Endodermal cell (in vitro differentiated cells): ENCODE results near the gene UNK. TPM values are rescaled to one million over a fixed set of nuclear protein-coding genes. Genes with fewer than 3 reads are reported as not detected.

ENCODE experiments used
- DNase-seq: peaks from one replicate; pipeline ENCODE4 v3.0.0-alpha.2; 2017
- H3K27ac ChIP-seq: 2 replicates; pipeline ENCODE4 v1.5.1; 2013; ENCODE audit warnings: mild to moderate bottlenecking, low read depth, low read length, moderate library complexity
- H3K27me3 ChIP-seq: 2 replicates; pipeline ENCODE4 v1.6.1; 2013; ENCODE audit warnings: mild to moderate bottlenecking, low read length, moderate library complexity; ENCODE audit not compliant: insufficient read depth, control insufficient read depth, poor library complexity, severe bottlenecking
- H3K36me3 ChIP-seq: 2 replicates; pipeline ENCODE4 v1.7.0; 2013; ENCODE audit warnings: mild to moderate bottlenecking, low read length, moderate library complexity; ENCODE audit not compliant: control insufficient read depth, insufficient read depth
- H3K4me1 ChIP-seq: one replicate; pipeline ENCODE4 v1.7.0; 2013; ENCODE audit warnings: low read length; ENCODE audit not compliant: control insufficient read depth, insufficient read depth
- H3K4me3 ChIP-seq: 2 replicates; pipeline ENCODE4 v1.5.1; 2013; ENCODE audit warnings: mild to moderate bottlenecking, low read length, moderate library complexity
- H3K9ac ChIP-seq: 2 replicates; pipeline ENCODE4 v1.6.1; 2013; ENCODE audit warnings: mild to moderate bottlenecking, low read length, moderate library complexity; ENCODE audit not compliant: poor library complexity, severe bottlenecking; ENCODE audit errors: extremely low read depth
- H3K9me3 ChIP-seq: 2 replicates; pipeline ENCODE4 v1.6.1; 2013; ENCODE audit warnings: mild to moderate bottlenecking, low read length, moderate library complexity; ENCODE audit not compliant: control insufficient read depth
- H3K27ac Mint-ChIP-seq: 2 replicates; pipeline ENCODE4 v1.8.0; 2020; ENCODE audit warnings: mixed read lengths
- H3K27me3 Mint-ChIP-seq: 2 replicates; pipeline ENCODE4 v1.8.0; 2021; ENCODE audit warnings: mild to moderate bottlenecking, mixed read lengths; ENCODE audit not compliant: insufficient read depth
- H3K36me3 Mint-ChIP-seq: 2 replicates; pipeline ENCODE4 v1.8.0; 2020; ENCODE audit warnings: low read depth, mixed read lengths
- H3K4me1 Mint-ChIP-seq: 2 replicates; pipeline ENCODE4 v1.8.0; 2020; ENCODE audit warnings: mixed read lengths
- H3K4me3 Mint-ChIP-seq: 2 replicates; pipeline ENCODE4 v1.8.0; 2020; ENCODE audit warnings: mild to moderate bottlenecking, moderate library complexity, mixed read lengths
- H3K9me3 Mint-ChIP-seq: 2 replicates; pipeline ENCODE4 v1.8.0; 2020; ENCODE audit warnings: mild to moderate bottlenecking, mixed read lengths
- WGBS, 2 experiments: methylation state at CpG; one replicate each; pipeline versions ENCODE4 v1.1.5 to v1.1.7; 2013; ENCODE audit warnings: missing lambda C conversion rate in 2 of 2, mixed read lengths in 1 of 2; ENCODE audit not compliant: insufficient coverage in 1 of 2, insufficient read length in 1 of 2; 5-methylcytosine and 5-hydroxymethylcytosine counted together
- total RNA-seq, 2 donors: library from RNA; stranded (reverse); fragmentation: NEBNext Ultra II Directional in 1 of 2; extraction: Animal tissue kit (Norgen Biotek cat#: 25700) in 1 of 2; gene quantifications; 2 replicates in 1 of 2; 3 replicates in 1 of 2; pipeline ENCODE4 v1.2.1, GENCODE V29; 2021
- TF ChIP-seq, protein P1 (sequence below): fragments of 200-600 bp; sonication (generic); conservative IDR thresholded peaks from 2 replicates; pipeline ENCODE4 v1.5.0; 2021; ENCODE audit warnings: antibody characterized with exemption, mild to moderate bottlenecking

UNK gene
- total RNA-seq, 2 donors from 2014 or later, result 38.0 to 39.0 TPM

DNA sequence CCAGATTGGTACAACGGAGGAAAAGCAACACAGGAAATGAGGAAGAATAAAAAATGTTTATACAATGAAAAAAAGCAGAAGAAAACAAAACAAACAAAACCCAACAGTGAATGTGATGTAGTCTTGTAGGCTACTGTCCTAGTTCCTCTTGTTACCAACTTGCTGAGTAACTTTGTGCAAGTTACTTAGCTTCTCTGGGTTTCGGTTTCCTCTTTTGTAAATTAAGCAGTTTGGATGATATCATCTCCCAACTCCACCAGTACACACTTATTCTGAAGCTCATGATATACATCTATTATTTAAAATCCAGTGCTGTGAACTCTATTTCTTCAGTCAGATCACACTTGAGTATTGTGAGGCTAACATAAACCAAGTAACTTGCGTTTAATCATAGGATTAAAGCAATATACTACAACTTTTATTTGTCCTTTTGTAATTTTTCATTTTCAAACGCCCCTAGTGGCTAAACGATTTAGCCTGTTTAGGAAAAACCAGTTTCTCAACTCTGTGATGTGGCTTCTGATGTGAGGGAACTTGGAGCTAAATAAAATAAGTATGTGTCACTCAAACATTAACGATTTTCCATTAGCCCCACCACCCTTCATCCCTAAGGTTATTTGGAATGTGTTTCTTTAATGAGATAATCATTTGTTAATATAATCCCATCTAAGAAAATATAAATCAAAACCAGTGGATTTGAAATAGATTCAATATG is 1.4 kb upstream of the UNK start:
- TF ChIP-seq, protein P1, sequence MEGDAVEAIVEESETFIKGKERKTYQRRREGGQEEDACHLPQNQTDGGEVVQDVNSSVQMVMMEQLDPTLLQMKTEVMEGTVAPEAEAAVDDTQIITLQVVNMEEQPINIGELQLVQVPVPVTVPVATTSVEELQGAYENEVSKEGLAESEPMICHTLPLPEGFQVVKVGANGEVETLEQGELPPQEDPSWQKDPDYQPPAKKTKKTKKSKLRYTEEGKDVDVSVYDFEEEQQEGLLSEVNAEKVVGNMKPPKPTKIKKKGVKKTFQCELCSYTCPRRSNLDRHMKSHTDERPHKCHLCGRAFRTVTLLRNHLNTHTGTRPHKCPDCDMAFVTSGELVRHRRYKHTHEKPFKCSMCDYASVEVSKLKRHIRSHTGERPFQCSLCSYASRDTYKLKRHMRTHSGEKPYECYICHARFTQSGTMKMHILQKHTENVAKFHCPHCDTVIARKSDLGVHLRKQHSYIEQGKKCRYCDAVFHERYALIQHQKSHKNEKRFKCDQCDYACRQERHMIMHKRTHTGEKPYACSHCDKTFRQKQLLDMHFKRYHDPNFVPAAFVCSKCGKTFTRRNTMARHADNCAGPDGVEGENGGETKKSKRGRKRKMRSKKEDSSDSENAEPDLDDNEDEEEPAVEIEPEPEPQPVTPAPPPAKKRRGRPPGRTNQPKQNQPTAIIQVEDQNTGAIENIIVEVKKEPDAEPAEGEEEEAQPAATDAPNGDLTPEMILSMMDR, result peak; percentile 80
- Histone ChIP-seq H3K27ac (no peak overlapping the region), H3K36me3 (peaks cover 7% of the 10 kb centered on the region), H3K9me3 (no peaks in the 10 kb centered on the region), H3K27me3 (no peaks in the 10 kb centered on the region), H3K4me1 (peaks cover 4% of the 10 kb centered on the region), H3K4me3 (no peak overlapping the region), H3K9ac (no peak overlapping the region)
- peaks cover 1% of the 10 kb centered on the region for H3K9me3 Mint-ChIP-seq
- peak overlapping the region; percentile 98 for H3K27ac Mint-ChIP-seq
- H3K4me1 Mint-ChIP-seq, result peaks cover 34% of the 10 kb centered on the region
- DNase-seq, result no peak
- peak overlapping the region; percentile 78 for H3K4me3 Mint-ChIP-seq
- H3K36me3 Mint-ChIP-seq, result peaks cover 18% of the 10 kb centered on the region
- no peaks in the 10 kb centered on the region for H3K27me3 Mint-ChIP-seq
- WGBS, 2 experiments, result 64 to 86% methylated on average over 1 to 5 of the region's 6 CpGs

DNA sequence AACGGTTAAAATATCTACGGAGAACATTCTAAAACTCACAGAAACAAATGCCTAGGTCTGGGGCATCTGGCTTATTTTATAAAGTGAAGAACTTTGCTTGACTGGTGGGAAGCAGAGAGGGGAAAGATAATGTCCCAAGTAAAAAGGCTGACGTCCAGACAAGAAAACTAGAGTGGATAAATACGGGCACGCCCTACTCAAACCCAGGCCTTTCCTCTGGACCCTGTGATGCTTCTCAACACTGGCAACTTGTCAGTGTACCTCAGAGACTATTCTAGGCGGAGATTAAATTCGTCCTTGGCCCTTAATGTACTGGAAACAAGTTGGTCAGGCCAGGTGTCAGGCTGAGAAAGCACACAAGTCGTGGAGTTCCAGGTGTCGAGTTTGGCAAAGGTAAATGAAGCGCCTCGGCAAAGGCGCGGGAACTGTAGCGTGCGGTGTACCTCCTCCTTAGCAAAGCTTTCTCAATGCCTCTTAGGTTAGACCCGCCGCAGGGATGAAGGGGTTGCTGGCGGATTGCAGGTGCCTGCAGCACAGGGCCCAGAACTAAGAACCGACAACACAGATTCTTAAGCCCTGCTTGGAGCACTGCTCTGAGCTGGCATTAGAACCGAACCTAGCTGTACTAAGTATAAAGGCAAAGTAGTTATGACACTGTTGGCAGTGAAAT is 668 bp upstream of the UNK start:
- no peak for DNase-seq
- 87 to 97% methylated on average over 17 to 20 of the region's 20 CpGs for WGBS, 2 experiments
- Mint-ChIP-seq H3K36me3 (peaks cover 11% of the 10 kb centered on the region), H3K9me3 (peaks cover 1% of the 10 kb centered on the region), H3K4me1 (peaks cover 32% of the 10 kb centered on the region), H3K27ac (peak overlapping the region; percentile 98), H3K4me3 (peak overlapping the region; percentile 78), H3K27me3 (no peaks in the 10 kb centered on the region)
- peaks cover 4% of the 10 kb centered on the region for H3K4me1 ChIP-seq
- H3K9ac ChIP-seq, result peak overlapping the region; percentile 99
- H3K4me3 ChIP-seq, result peak overlapping the region; percentile 90
- H3K36me3 ChIP-seq, result no peaks in the 10 kb centered on the region
- TF ChIP-seq, protein P1, result no peak
- peak overlapping the region; percentile 50 for H3K27ac ChIP-seq
- no peaks in the 10 kb centered on the region for H3K27me3 ChIP-seq
- no peaks in the 10 kb centered on the region for H3K9me3 ChIP-seq

DNA sequence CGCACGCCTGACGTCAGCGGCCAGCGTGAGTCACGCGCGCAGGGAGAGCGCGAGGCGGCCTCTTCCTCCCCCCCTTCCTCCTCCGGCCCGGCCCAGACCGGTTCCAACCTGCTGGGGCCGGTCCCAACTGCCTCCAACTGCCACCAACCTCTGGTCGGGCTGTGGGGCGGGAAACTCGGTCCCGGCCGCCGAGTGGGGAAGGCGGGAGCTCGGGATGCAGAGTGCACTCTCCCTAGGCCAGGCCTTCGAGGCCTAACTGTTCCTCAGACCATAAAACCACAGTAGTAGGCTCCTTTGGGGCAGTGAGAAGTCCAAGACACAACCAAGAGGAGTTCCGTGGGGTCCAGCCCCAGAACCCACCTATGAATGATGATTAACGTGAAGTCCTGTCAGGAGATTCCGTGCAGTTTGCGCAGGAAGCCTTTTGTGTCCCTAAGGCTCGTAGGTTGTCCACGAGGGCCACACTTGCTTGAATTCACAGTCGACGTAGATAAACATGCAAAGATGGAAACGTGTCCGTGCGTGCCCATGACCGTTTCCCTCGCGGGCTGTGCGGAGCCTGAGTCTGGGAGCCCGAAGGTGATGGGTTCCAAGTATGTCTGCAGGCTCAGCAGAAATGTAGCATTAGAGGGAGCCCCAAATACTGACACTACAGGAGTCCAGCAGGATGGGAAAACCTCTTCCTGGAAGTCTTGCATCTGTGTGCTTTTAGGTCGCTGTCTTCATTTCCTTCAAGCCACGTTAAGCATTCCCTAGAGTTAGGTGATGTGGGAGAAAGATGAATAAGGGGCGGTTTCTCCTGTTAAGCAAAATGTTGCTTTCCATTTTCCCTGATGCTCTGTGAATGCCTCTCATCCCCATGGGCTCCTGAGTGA is 647 bp downstream of the UNK start:
- H3K4me3 ChIP-seq, result peak overlapping the region; percentile 90
- peaks cover 9% of the 10 kb centered on the region for H3K36me3 Mint-ChIP-seq

More for the DNA sequence above, 647 bp downstream of the UNK start:
- no peaks in the 10 kb centered on the region for H3K36me3 ChIP-seq
- H3K9me3 Mint-ChIP-seq, result no peaks in the 10 kb centered on the region
- H3K27me3 Mint-ChIP-seq, result no peaks in the 10 kb centered on the region
- 6 to 23% methylated on average over 16 to 43 of the region's 43 CpGs for WGBS, 2 experiments
- no peak for DNase-seq
- H3K4me3 Mint-ChIP-seq, result peak overlapping the region; percentile 78
- H3K4me1 ChIP-seq, result peaks cover 4% of the 10 kb centered on the region
- peaks cover 29% of the 10 kb centered on the region for H3K4me1 Mint-ChIP-seq
- peak overlapping the region; percentile 99 for H3K9ac ChIP-seq
- peak overlapping the region; percentile 95 for H3K27ac ChIP-seq
- no peaks in the 10 kb centered on the region for H3K27me3 ChIP-seq
- H3K9me3 ChIP-seq, result no peaks in the 10 kb centered on the region
- peak overlapping the region; percentile 98 for H3K27ac Mint-ChIP-seq
- TF ChIP-seq, protein P1, result no peak
